Gastroesophageal sphincter (tissue), 4 donors: Measurements from ENCODE around the gene TRIM32. TPM values are rescaled to one million over a fixed set of nuclear protein-coding genes. Genes with fewer than 3 reads are reported as not detected.

Experiments
- ATAC-seq: fragments of 150-250 bp; one replicate; pipeline ENCODE4 v1.9.1; 2016; ENCODE audit warnings: mild to moderate bottlenecking, moderate library complexity
- H3K27ac ChIP-seq, 4 donors: fragments of 200-600 bp; sonication (generic) in 3 of 4; 1 replicate in 3 of 4; 2 replicates in 1 of 4; pipeline ENCODE4 v1.5.1; 2016 to 2019
- H3K27me3 ChIP-seq: fragments of 200-600 bp; sonication (generic); one replicate; pipeline ENCODE4 v1.5.1; 2019
- H3K36me3 ChIP-seq, 2 donors: fragments of 200-600 bp; sonication (generic); one replicate each; pipeline ENCODE4 v1.5.1; 2019; ENCODE audit warnings: control low read depth in 1 of 2
- H3K4me1 ChIP-seq, 3 donors: fragments of 200-600 bp; sonication (generic); 1 replicate in 2 of 3; 2 replicates in 1 of 3; pipeline ENCODE4 v1.5.1; 2016 to 2019; ENCODE audit warnings: control low read depth in 2 of 3
- H3K4me3 ChIP-seq, 2 donors: fragments of 200-600 bp; sonication (generic); one replicate each; pipeline ENCODE4 v1.5.1; 2019; ENCODE audit warnings: mild to moderate bottlenecking in 1 of 2, moderate library complexity in 1 of 2
- H3K9me3 ChIP-seq, 3 donors: fragments of 200-600 bp; sonication (generic); one replicate each; pipeline ENCODE4 v1.5.1; 2017 to 2019; ENCODE audit warnings: control low read depth in 2 of 3
- CTCF ChIP-seq, 4 experiments: fragments of 200-600 bp in 2 of 4; fragments of 450-650 bp in 2 of 4; sonication (generic) in 1 of 4; IDR thresholded peaks; one replicate each; pipeline ENCODE4 v1.5.1; 2017 to 2019; ENCODE audit warnings: antibody characterized with exemption in 4 of 4, mild to moderate bottlenecking in 2 of 4, moderate library complexity in 2 of 4
- EP300 ChIP-seq: sonication (generic); formaldehyde crosslinking; IDR thresholded peaks from one replicate; pipeline ENCODE4 v1.6.1; 2017; ENCODE audit warnings: antibody characterized with exemption, mild to moderate bottlenecking
- POLR2A ChIP-seq, 2 donors: fragments of 450-650 bp; IDR thresholded peaks; one replicate each; pipeline ENCODE4 v1.6.1; 2017; ENCODE audit warnings: antibody characterized with exemption in 2 of 2, mild to moderate bottlenecking in 2 of 2, moderate library complexity in 1 of 2
- POLR2AphosphoS5 ChIP-seq: sonication (generic); formaldehyde crosslinking; IDR thresholded peaks from one replicate; pipeline ENCODE4 v1.6.1; 2017; ENCODE audit warnings: antibody characterized with exemption
- WGBS, 2 donors: methylation state at CpG; one replicate each; pipeline ENCODE4 v1.1.5; 2018; ENCODE audit warnings: low coverage in 1 of 2; 5-methylcytosine and 5-hydroxymethylcytosine counted together
- total RNA-seq, 4 donors: library from RNA; depleted of rRNA; stranded (reverse); fragments of >200 nt; gene quantifications; one replicate each; pipeline ENCODE4 v1.1.0, GENCODE V29; 2016

The TRIM32 gene
- total RNA-seq, 4 donors from 2014 or later, result 18.5 to 25.7 (median 23.1) TPM

GRCh38 chr9:116720111-116720510 is 33.0 kb downstream of the TRIM32 start:
- no peaks in the 10 kb centered on the region for H3K36me3 ChIP-seq
- ATAC-seq, result no peak
- no peak for TF ChIP-seq POLR2AphosphoS5
- TF ChIP-seq EP300, result no peak
- no peak for TF ChIP-seq CTCF (IDR thresholded peaks at IDR 0.05)
- H3K27me3 ChIP-seq, result no peaks in the 10 kb centered on the region
- WGBS, 2 donors, result 65 to 100% methylated on average over 2 of the region's 2 CpGs
- no peak overlapping the region for H3K4me3 ChIP-seq
- H3K9me3 ChIP-seq, result no peaks in the 10 kb centered on the region
- no peak overlapping the region for H3K27ac ChIP-seq
- H3K4me1 ChIP-seq, result peaks cover 0 to 9% (median 0%) of the 10 kb centered on the region in 3 donors

GRCh38 chr9:116721411-116721810 is 34.3 kb downstream of the TRIM32 start:
- Histone ChIP-seq H3K4me1 (peaks cover 0 to 9% (median 0%) of the 10 kb centered on the region in 3 donors), H3K4me3 (no peak overlapping the region), H3K27ac (no peak overlapping the region), H3K9me3 (no peaks in the 10 kb centered on the region), H3K27me3 (no peaks in the 10 kb centered on the region), H3K36me3 (no peaks in the 10 kb centered on the region)
- WGBS, 2 donors, result 89 to 100% methylated on average over 1 to 3 of the region's 3 CpGs
- no peak for TF ChIP-seq EP300
- TF ChIP-seq POLR2AphosphoS5, result no peak
- TF ChIP-seq POLR2A (IDR thresholded peaks at IDR 0.05), result no peak
- TF ChIP-seq CTCF (IDR thresholded peaks at IDR 0.05), result no peak
- no peak for ATAC-seq

- no peak for ATAC-seq
- Histone ChIP-seq H3K4me1 (peaks cover 0 to 8% (median 0%) of the 10 kb centered on the region in 3 donors), H3K9me3 (no peaks in the 10 kb centered on the region), H3K4me3 (no peak overlapping the region), H3K36me3 (no peaks in the 10 kb centered on the region), H3K27me3 (no peaks in the 10 kb centered on the region), H3K27ac (no peak overlapping the region)
- WGBS, 2 donors, result 76 to 100% methylated on average over 1 to 2 of the region's 2 CpGs
- TF ChIP-seq POLR2A (IDR thresholded peaks at IDR 0.05) (no peak), EP300 (no peak), CTCF (IDR thresholded peaks at IDR 0.05) (no peak), POLR2AphosphoS5 (no peak)
Measured at GRCh38 chr9:116721944-116722343, 34.8 kb downstream of the TRIM32 start.

GRCh38 chr9:116724123-116724522 is 37.0 kb downstream of the TRIM32 start:
- Histone ChIP-seq H3K4me1 (no peaks in the 10 kb centered on the region), H3K9me3 (no peaks in the 10 kb centered on the region), H3K36me3 (no peaks in the 10 kb centered on the region), H3K27me3 (no peaks in the 10 kb centered on the region), H3K27ac (no peak overlapping the region), H3K4me3 (no peak overlapping the region)
- WGBS, 2 donors, result 20 to 62% methylated on average over 1 to 3 of the region's 3 CpGs
- no peak for ATAC-seq
- TF ChIP-seq EP300 (no peak), CTCF (IDR thresholded peaks at IDR 0.05) (no peak), POLR2A (IDR thresholded peaks at IDR 0.05) (no peak), POLR2AphosphoS5 (no peak)

- no peak for TF ChIP-seq POLR2AphosphoS5
- no peak for TF ChIP-seq POLR2A (IDR thresholded peaks at IDR 0.05)
- Histone ChIP-seq H3K27ac (no peak overlapping the region), H3K4me1 (no peaks in the 10 kb centered on the region), H3K4me3 (no peak overlapping the region), H3K9me3 (no peaks in the 10 kb centered on the region), H3K27me3 (no peaks in the 10 kb centered on the region), H3K36me3 (no peaks in the 10 kb centered on the region)
- no peak for ATAC-seq
Measured at GRCh38 chr9:116726602-116727001, 39.5 kb downstream of the TRIM32 start.
